Adrenal gland (tissue), 5 donors: ENCODE data around the gene TPO.

Experiments used
- POLR2A ChIP-seq, 2 donors: fragments of 450-650 bp; IDR thresholded peaks; one replicate each; pipeline ENCODE4 v1.6.1; 2017; ENCODE audit warnings: antibody characterized with exemption in 2 of 2, mild to moderate bottlenecking in 2 of 2, moderate library complexity in 1 of 2
- TF ChIP-seq, protein P1 (sequence below), 6 experiments: fragments of 450-650 bp in 4 of 6; fragments of 200-600 bp in 2 of 6; sonication (generic) in 1 of 6; IDR thresholded peaks; 1 replicate in 5 of 6; 2 replicates in 1 of 6; pipeline versions ENCODE4 v1.5.1 to v1.8.0; 2016 to 2021; ENCODE audit warnings: antibody characterized with exemption in 6 of 6, mild to moderate bottlenecking in 2 of 6, moderate library complexity in 1 of 6
- donor health status: DM: no; HTN: no; CAD: no.

DNA sequence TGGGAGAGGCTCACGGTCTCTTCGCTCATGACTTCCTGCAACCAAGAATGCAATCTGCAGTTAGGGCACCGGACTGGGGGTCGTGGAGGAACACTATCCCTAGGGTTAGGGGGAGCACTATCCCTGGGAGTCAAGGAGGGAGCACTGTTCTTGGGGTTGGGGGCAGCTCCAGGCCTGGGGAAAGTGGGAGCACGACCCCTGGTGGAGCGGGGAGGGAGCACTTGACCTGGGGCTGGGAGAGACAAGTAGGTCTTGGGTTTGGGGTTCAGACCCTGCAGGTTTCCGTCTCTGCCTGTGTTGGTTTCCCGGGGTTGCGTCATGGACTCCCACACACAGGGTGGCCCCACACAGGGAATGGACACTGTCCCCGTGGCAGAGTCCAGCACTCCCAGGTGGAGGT lies 133.6 kb downstream of the TPO start:
- no peak for TF ChIP-seq POLR2A (IDR thresholded peaks at IDR 0.05)
- TF ChIP-seq, protein P1, sequence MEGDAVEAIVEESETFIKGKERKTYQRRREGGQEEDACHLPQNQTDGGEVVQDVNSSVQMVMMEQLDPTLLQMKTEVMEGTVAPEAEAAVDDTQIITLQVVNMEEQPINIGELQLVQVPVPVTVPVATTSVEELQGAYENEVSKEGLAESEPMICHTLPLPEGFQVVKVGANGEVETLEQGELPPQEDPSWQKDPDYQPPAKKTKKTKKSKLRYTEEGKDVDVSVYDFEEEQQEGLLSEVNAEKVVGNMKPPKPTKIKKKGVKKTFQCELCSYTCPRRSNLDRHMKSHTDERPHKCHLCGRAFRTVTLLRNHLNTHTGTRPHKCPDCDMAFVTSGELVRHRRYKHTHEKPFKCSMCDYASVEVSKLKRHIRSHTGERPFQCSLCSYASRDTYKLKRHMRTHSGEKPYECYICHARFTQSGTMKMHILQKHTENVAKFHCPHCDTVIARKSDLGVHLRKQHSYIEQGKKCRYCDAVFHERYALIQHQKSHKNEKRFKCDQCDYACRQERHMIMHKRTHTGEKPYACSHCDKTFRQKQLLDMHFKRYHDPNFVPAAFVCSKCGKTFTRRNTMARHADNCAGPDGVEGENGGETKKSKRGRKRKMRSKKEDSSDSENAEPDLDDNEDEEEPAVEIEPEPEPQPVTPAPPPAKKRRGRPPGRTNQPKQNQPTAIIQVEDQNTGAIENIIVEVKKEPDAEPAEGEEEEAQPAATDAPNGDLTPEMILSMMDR (IDR thresholded peaks at IDR 0.05): no peak
